ENCODE measurements around the gene SMCO2.
A peak's percentile ranks its signal among the peaks of the same experiment; 100 is the strongest.
"Not testable (repeated sequence)": the region's sequence is repeated elsewhere in the genome, so short reads cannot be mapped to it uniquely, and the experiment has no call there.

The SMCO2 gene

GRCh38 chr12:27541031-27541719, 94.6 kb downstream of the SMCO2 start:
- Histone ChIP-seq H3K4me3 (ENCODE audit: extremely low read depth, insufficient read depth, low read length, poor library complexity, severe bottlenecking) (no peak overlapping the region), H3K4me1 (ENCODE audit: control insufficient read depth, insufficient read depth, low read length, poor library complexity, severe bottlenecking) (peaks cover 42% of the 10 kb centered on the region), H3K36me3 (ENCODE audit: control insufficient read depth, insufficient read depth, low read length) (peaks cover 37% of the 10 kb centered on the region), H3K27ac (ENCODE audit: low read depth, low read length, severe bottlenecking) (no peak overlapping the region), H3K9me3 (ENCODE audit: control insufficient read depth, low read length) (no peaks in the 10 kb centered on the region)
- 66 to 88% methylated on average over 4 to 6 of the region's 8 CpGs for WGBS, 2 experiments (ENCODE audit: insufficient coverage in 2 of 2)

DNA sequence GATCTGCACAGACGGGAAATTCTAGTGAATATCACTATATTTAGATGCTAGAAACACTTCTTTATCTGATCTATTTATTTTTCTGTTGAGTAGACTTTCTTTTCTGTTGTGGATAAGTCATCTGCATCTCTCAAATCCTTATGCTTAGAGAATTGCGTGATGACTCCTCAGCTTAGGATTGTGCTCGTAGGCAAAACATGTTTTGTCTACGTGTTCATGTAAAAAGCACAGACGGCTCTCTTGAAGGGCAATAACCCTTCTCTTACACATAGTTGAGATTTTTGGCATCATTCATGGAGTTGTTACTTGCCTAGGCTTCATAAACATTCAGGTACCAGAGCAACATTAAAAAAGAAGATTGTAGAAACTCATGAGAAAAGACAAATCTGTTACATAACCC, 96.1 kb downstream of the SMCO2 start:
- WGBS, 2 experiments (ENCODE audit: insufficient coverage in 2 of 2): 85 to 91% methylated on average over 2 to 4 of the region's 5 CpGs
- no peak overlapping the region for H3K4me3 ChIP-seq (ENCODE audit: extremely low read depth, insufficient read depth, low read length, poor library complexity, severe bottlenecking)
- H3K36me3 ChIP-seq (ENCODE audit: control insufficient read depth, insufficient read depth, low read length): peaks cover 33% of the 10 kb centered on the region
- peak overlapping the region; percentile 11 for H3K27ac ChIP-seq (ENCODE audit: low read depth, low read length, severe bottlenecking)
- no peaks in the 10 kb centered on the region for H3K9me3 ChIP-seq (ENCODE audit: control insufficient read depth, low read length)
- peaks cover 43% of the 10 kb centered on the region for H3K4me1 ChIP-seq (ENCODE audit: control insufficient read depth, insufficient read depth, low read length, poor library complexity, severe bottlenecking)

GRCh38 chr12:27544858-27545257, 98.3 kb downstream of the SMCO2 start:
- peaks cover 42% of the 10 kb centered on the region for H3K36me3 ChIP-seq (ENCODE audit: control insufficient read depth, insufficient read depth, low read length)
- WGBS, 2 experiments (ENCODE audit: insufficient coverage in 2 of 2): no CpG with 5 or more reads among the region's 1 CpG

DNA sequence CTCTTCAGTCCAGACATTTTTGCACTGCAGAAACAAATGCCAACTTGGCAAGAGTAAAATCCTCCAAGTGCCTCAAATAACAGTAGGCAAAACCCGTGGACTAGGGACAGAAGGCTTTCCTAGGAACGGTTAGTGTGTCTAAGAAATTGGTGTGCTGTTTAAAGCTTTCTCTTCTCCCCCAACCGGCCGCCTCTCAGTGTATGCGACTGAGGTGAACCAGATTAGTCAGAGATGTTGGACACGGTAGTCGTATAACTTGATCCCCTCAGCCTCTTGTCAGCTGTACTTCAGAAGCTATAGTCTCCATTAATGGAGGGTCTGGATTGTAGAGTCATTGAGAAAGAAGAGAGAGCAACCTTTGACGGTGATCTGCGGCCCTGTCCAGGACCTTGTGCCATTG, 99.1 kb downstream of the SMCO2 start:
- 83 to 95% methylated on average over 2 to 7 of the region's 9 CpGs for WGBS, 2 experiments (ENCODE audit: insufficient coverage in 2 of 2)
- H3K4me3 ChIP-seq (ENCODE audit: extremely low read depth, insufficient read depth, low read length, poor library complexity, severe bottlenecking): no peak overlapping the region
- no peak overlapping the region for H3K27ac ChIP-seq (ENCODE audit: low read depth, low read length, severe bottlenecking)
- peaks cover 48% of the 10 kb centered on the region for H3K36me3 ChIP-seq (ENCODE audit: control insufficient read depth, insufficient read depth, low read length)
- H3K4me1 ChIP-seq (ENCODE audit: control insufficient read depth, insufficient read depth, low read length, poor library complexity, severe bottlenecking): peaks cover 48% of the 10 kb centered on the region
- H3K9me3 ChIP-seq (ENCODE audit: control insufficient read depth, low read length): no peaks in the 10 kb centered on the region

More at GRCh38 chr12:27544858-27545257, 98.3 kb downstream of the SMCO2 start:
- H3K9me3 ChIP-seq (ENCODE audit: control insufficient read depth, low read length); H3K4me3 ChIP-seq (ENCODE audit: extremely low read depth, insufficient read depth, low read length, poor library complexity, severe bottlenecking); H3K27ac ChIP-seq (ENCODE audit: low read depth, low read length, severe bottlenecking): not testable (repeated sequence)
- H3K4me1 ChIP-seq (ENCODE audit: control insufficient read depth, insufficient read depth, low read length, poor library complexity, severe bottlenecking): peaks cover 46% of the 10 kb centered on the region

DNA sequence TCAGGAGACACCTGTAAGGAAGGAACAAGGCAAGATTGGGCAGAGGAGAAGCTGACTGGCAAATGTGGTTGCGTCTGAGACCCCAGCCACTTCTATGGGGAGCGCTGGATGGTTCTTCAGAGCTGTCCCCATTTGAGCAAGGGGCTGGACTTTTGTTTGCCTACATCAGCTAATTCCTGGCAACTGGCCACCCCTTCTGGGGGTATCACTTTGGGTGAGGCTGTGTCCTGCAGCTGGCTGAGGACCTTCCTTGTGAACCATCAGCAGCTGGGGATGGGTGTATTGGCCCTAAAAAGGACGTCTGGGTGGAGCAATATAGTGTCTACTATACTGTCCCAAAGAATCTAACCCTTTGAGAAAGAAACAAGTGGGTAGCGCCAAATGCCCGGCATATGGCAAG, 101.1 kb downstream of the SMCO2 start:
- Histone ChIP-seq H3K4me1 (ENCODE audit: control insufficient read depth, insufficient read depth, low read length, poor library complexity, severe bottlenecking) (peaks cover 30% of the 10 kb centered on the region), H3K9me3 (ENCODE audit: control insufficient read depth, low read length) (no peaks in the 10 kb centered on the region), H3K4me3 (ENCODE audit: extremely low read depth, insufficient read depth, low read length, poor library complexity, severe bottlenecking) (no peak overlapping the region), H3K36me3 (ENCODE audit: control insufficient read depth, insufficient read depth, low read length) (peaks cover 48% of the 10 kb centered on the region), H3K27ac (ENCODE audit: low read depth, low read length, severe bottlenecking) (no peak overlapping the region)
- 88 to 100% methylated on average over 2 to 3 of the region's 5 CpGs for WGBS, 2 experiments (ENCODE audit: insufficient coverage in 2 of 2)

GRCh38 chr12:27548301-27549199, 102.0 kb downstream of the SMCO2 start:
- Histone ChIP-seq H3K27ac (ENCODE audit: low read depth, low read length, severe bottlenecking) (no peak overlapping the region), H3K4me3 (ENCODE audit: extremely low read depth, insufficient read depth, low read length, poor library complexity, severe bottlenecking) (no peak overlapping the region)

GRCh38 chr12:27549236-27549800, 102.8 kb downstream of the SMCO2 start:
- 80 to 94% methylated on average over 4 of the region's 8 CpGs for WGBS, 2 experiments (ENCODE audit: insufficient coverage in 2 of 2)
- H3K36me3 ChIP-seq (ENCODE audit: control insufficient read depth, insufficient read depth, low read length): peaks cover 50% of the 10 kb centered on the region
- no peak overlapping the region for H3K4me3 ChIP-seq (ENCODE audit: extremely low read depth, insufficient read depth, low read length, poor library complexity, severe bottlenecking)
- H3K9me3 ChIP-seq (ENCODE audit: control insufficient read depth, low read length): no peaks in the 10 kb centered on the region
- peak overlapping the region; percentile 4 for H3K27ac ChIP-seq (ENCODE audit: low read depth, low read length, severe bottlenecking)
- H3K4me1 ChIP-seq (ENCODE audit: control insufficient read depth, insufficient read depth, low read length, poor library complexity, severe bottlenecking): peaks cover 28% of the 10 kb centered on the region

More at GRCh38 chr12:27548301-27549199, 102.0 kb downstream of the SMCO2 start:
- peaks cover 55% of the 10 kb centered on the region for H3K36me3 ChIP-seq (ENCODE audit: control insufficient read depth, insufficient read depth, low read length)
- H3K4me1 ChIP-seq (ENCODE audit: control insufficient read depth, insufficient read depth, low read length, poor library complexity, severe bottlenecking): peaks cover 26% of the 10 kb centered on the region
- no peaks in the 10 kb centered on the region for H3K9me3 ChIP-seq (ENCODE audit: control insufficient read depth, low read length)
- WGBS, 2 experiments (ENCODE audit: insufficient coverage in 2 of 2): 99 to 100% methylated on average over 2 to 7 of the region's 8 CpGs

DNA sequence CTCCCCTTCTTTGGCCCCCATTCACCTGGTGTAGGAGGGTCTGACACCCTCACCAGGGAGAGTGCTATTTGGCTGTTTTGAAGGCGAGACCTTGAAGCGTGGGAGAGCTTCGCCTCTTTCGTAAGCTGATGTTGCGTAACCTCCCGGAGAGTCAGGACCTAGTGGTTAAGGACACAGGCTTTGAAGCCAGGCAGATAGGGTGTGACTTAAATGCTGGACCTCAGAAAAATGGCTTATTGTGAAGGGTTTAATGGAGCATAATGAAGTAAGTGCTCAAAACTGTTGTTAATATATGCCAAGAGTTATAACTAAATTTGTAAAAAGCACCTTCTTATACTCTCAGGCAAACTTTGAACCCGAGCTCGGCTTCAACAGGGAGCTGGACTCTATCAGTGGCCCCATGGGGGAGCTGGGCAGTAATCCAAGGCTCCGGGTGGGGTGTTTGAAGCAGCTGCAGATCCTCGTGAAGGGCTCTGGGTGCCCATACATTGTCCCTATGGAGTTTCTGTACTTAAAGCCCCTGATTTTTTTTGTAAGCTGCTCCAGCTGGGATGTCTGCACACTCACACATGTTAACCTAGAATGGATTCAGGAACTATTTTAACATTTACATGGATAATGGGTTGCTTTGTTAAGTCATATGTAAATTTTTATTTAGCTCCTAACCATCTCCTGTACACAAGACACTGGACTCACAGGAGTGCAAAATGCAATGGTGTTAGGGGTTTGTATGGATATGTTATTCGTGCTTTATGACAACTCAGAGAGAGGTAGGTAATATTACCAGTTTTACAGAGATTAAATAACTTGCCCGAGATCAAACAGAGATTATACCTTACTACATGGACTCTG, 103.5 kb downstream of the SMCO2 start:
- H3K4me1 ChIP-seq (ENCODE audit: control insufficient read depth, insufficient read depth, low read length, poor library complexity, severe bottlenecking): peaks cover 35% of the 10 kb centered on the region
- whole genome bisulfite sequencing, 2 experiments (ENCODE audit: insufficient coverage in 2 of 2): 77 to 80% methylated on average over 10 to 11 of the region's 12 CpGs
- H3K27ac ChIP-seq (ENCODE audit: low read depth, low read length, severe bottlenecking): peak overlapping the region; percentile 4
- no peaks in the 10 kb centered on the region for H3K9me3 ChIP-seq (ENCODE audit: control insufficient read depth, low read length)
- H3K36me3 ChIP-seq (ENCODE audit: control insufficient read depth, insufficient read depth, low read length): peaks cover 42% of the 10 kb centered on the region
- no peak overlapping the region for H3K4me3 ChIP-seq (ENCODE audit: extremely low read depth, insufficient read depth, low read length, poor library complexity, severe bottlenecking)

DNA sequence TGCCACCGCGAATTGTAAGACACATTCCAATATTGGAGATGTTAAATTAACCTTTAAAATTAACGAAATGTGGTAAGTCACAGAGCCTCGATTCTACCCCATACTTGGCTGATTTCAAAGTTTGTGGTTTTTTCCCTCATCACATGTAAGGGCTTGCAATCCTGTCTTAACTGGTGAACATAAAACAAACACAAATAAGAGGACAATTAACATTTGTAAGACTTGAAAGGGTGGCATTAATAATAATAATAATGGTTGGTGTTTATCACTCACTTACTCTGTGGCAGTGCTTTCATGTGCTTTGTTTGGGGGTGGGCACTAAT, 104.1 kb downstream of the SMCO2 start:
- H3K36me3 ChIP-seq (ENCODE audit: control insufficient read depth, insufficient read depth, low read length): peaks cover 37% of the 10 kb centered on the region
- H3K4me1 ChIP-seq (ENCODE audit: control insufficient read depth, insufficient read depth, low read length, poor library complexity, severe bottlenecking): peaks cover 33% of the 10 kb centered on the region
- no peak overlapping the region for H3K27ac ChIP-seq (ENCODE audit: low read depth, low read length, severe bottlenecking)
- WGBS, 2 experiments (ENCODE audit: insufficient coverage in 2 of 2): 100% methylated on average over 3 of the region's 4 CpGs; no CpG with 5 or more reads in 1 of the 2 experiments
- no peak overlapping the region for H3K4me3 ChIP-seq (ENCODE audit: extremely low read depth, insufficient read depth, low read length, poor library complexity, severe bottlenecking)
- H3K9me3 ChIP-seq (ENCODE audit: control insufficient read depth, low read length): no peaks in the 10 kb centered on the region

- H3K4me3 ChIP-seq (ENCODE audit: extremely low read depth, insufficient read depth, low read length, poor library complexity, severe bottlenecking): no peak overlapping the region
- WGBS, 2 experiments (ENCODE audit: insufficient coverage in 2 of 2): 80 to 100% methylated on average over 2 to 4 of the region's 9 CpGs
- peaks cover 39% of the 10 kb centered on the region for H3K4me1 ChIP-seq (ENCODE audit: control insufficient read depth, insufficient read depth, low read length, poor library complexity, severe bottlenecking)
- no peaks in the 10 kb centered on the region for H3K9me3 ChIP-seq (ENCODE audit: control insufficient read depth, low read length)
- H3K27ac ChIP-seq (ENCODE audit: low read depth, low read length, severe bottlenecking): no peak overlapping the region
- peaks cover 33% of the 10 kb centered on the region for H3K36me3 ChIP-seq (ENCODE audit: control insufficient read depth, insufficient read depth, low read length)
These were observed 104.8 kb downstream of the SMCO2 start for GRCh38 chr12:27551172-27551840.
